ENCODE results near the gene RAPGEF3.

Gene RAPGEF3

DNA sequence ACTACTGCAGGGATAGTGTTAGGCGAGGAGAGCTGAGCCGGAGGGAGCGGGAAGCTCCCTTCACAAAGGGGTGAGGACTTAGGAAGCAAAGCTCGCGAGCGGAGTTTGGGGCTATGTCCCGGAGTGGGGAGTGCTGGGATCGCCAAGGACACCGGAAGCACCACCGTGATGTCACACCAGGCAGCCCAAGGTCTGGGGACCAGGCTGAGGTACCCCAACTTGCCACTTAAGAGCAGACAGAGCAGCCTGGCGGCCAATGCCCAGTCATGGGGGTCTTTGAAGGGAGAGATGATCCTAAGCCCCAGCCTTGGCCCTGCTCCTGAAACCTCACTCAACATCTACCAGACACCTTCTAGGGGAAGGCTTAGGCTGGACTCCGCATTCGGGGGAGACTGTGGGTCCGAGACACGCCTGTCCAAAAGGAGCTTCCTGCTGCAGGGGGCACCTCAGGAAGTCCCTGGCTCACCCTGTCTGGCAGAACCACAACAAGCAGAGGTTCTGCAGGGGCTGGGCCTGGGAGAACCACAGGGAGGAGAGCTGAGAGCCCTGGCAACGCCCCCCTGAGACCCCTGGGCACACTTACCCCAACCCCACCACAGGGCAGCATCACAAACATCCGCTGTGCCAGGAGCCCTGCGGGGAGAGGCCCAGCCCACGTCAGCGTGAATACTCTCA lies 32.1 kb upstream of the RAPGEF3 start:
- FAIRE-seq: no peak

DNA sequence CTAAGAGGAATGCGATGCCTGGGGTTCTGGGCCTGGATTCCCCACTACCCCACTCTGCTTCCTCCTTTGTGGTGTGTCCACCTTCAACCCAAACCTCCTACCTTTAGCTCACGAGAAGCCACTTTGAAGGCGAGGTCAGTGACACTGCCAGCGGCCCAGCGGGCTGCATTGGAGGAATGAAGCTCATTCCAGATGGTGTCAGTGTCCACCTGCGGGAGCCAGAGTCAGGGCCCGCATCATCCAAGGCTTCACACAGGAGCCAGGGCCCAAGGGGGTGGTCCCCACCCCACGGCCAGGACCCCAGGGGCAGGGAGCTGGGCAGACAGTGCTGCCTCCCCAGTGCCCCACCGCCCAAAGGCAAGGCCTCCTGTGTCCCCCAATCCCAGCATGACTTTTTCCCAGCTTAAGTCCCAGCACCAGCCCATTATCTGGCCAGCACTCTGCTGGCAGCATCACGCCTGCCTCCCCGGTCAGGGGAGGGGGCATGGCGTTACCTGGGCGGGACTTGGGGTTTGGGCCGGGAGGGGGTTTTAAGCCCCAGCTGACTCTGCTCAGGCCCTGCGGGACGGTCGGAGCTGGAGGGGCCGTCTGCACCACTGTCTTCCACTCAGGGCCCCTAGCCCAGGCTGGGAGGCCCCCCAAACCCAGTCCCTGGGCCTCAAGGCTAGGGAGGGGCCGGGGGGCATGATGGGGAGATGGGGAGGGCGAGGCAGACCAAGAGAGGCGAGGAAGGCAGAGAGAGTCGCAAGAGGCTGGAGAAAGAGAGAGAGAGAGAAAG lies 31.2 kb upstream of the RAPGEF3 start:
- FAIRE-seq: no peak

DNA sequence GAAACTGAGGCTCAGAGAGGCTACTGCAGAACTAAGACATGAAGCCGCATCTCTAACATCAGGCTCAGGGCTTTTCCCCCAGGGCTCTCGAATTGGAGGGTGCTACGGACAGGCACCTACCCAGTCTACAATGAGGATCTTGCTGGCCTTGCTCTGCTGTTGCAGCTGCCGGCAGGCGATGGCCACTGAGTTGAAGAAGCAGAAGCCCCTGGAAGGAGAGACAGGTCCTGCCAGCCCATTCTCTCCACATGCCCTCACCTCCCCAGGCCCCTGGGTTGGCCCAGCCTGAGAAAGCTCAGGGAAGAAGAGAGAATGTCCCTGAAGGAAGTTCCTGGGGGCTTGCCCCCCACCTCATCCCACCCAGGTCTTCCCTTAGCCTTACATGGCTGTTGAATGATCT lies 30.5 kb upstream of the RAPGEF3 start:
- FAIRE-seq: no peak

DNA sequence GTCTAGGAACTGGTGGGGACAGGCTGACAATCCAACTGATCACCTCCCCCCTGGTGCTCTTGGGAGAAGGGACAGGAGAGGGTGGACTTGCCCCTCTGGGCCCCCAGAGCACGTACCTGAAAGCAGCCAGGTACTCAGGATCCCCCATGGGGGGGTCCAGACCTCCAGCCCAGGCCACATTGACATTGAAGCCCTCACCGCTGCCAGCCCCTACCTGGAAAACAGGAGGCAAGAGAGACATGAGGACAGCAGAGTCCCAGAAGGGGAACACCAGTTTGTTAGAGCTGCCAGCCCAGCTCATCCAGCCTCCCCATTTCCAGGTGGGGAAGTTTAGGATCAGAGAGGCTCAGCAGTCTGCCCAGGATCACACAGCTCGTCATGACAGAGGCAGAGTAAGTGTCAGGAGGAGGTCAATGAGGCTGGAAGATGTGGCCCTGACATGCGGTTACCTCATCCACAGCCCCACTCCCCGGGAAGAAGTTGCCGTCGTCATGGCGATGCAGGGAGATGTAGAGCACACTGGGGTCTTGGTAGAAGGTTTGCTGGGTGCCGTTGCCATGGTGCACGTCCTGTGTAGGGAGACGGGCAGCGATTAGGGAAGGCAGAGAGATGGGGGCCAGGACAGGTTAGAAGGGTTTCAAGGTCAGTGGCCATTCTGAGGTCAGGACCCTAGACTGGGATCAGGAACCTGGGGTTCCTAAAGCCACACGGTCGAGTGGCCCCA lies 29.1 kb upstream of the RAPGEF3 start:
- FAIRE-seq: no peak

DNA sequence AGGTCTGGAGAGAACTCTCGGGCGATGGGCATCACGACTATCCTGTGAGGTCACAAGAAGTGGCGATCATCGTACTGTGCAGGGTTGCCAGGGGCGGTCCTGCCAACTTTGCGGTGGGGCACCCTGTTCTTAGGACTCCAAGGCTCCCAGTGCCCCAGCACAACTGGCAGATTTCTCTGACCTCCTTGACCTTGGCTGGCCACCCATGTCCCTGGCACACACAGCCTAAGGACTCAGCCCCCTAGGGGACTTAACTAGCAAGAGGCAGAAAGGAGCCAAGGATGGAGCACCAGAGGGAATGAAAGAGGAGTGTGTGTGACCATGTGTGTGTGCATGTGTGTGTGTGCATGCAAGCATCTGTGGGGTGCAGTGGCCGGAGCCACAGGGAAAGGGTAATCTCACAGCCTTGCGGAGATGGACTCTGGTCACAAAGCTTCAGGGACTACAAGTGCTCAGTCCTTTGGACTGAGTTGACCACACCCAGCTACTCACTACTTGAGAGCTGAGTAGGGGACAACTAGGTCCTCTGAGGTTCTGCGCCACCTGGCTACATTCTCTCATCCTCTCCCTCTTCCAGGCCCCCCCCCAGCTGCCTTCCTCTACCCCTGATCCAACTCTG lies 28.1 kb upstream of the RAPGEF3 start:
- FAIRE-seq: no peak

DNA sequence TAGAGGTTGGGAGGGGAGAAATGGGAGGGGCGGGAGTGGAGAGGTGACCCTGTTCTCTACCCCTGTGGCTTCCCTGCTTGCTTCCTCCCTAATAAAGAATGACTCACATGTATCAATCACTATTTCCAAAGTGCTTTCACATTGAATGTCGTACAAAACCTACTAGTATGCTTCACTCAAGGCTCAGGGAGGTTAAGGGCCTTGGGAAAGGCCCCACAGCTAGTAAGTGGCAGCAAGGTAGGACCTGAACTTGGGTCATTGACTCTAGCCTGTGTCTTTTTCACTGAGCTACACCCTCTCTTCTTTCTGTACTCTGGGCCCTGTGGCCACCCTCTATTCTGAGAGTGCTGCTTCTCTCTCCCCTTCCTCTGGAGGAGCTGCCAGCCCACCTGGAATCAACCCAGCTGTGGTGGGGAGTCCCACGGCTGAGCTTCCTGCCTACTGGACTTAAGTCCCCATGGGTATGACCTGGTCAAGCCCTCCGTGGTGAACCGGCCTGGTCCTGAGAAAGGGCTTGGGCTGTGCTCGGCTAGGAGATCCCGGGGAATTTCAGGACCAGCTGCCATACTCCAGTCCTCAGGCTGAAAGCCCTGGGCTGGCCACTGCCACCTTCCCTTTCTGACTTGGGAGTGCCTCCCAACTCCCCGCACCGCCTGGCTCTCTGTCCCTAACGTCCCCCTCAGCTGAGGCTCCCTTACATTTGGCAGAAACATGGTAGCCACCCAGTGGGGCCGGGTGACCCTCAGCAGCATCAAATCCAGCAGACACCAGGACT lies 27.4 kb upstream of the RAPGEF3 start:
- no peak for FAIRE-seq

DNA sequence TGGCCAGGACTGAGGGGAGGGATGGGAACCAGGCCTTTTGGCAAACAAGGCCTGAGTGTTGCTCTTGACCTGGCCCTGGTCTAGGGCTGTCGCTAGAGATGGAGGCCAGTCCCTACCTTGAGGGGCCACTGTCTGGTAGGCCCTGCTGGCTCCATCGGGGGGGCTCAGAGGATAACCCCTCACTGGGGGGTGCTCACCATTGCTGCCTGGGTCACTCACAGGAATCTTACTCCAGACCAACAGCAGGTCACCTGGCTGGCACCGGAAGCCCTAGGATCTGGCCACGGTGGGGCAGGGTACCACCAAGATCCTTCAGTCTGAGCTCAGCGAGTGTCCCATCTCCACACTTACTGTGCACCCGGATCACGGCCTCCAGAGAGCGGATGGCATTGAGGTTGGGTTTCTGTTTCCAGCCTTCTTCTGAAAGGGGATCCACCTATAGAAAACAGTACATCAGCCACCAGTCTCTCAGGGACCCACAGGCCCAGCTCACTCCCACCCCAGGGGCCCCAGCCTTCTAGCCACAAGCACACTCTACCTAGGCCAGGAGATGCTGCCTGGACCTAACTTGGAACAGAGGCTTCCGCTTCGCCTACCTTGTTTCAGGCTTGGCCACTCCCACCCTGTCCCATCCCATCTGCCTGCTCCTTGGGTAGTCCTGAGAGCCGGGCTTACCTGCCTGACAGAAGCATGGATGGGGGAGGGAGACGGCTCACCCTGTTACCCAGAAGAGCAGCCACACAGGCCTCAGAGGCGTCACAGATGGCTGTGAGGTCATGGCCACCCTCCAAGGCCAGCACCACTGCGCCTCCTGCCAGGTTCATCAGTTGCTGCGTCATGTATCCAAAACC lies 26.6 kb upstream of the RAPGEF3 start:
- no peak for FAIRE-seq

DNA sequence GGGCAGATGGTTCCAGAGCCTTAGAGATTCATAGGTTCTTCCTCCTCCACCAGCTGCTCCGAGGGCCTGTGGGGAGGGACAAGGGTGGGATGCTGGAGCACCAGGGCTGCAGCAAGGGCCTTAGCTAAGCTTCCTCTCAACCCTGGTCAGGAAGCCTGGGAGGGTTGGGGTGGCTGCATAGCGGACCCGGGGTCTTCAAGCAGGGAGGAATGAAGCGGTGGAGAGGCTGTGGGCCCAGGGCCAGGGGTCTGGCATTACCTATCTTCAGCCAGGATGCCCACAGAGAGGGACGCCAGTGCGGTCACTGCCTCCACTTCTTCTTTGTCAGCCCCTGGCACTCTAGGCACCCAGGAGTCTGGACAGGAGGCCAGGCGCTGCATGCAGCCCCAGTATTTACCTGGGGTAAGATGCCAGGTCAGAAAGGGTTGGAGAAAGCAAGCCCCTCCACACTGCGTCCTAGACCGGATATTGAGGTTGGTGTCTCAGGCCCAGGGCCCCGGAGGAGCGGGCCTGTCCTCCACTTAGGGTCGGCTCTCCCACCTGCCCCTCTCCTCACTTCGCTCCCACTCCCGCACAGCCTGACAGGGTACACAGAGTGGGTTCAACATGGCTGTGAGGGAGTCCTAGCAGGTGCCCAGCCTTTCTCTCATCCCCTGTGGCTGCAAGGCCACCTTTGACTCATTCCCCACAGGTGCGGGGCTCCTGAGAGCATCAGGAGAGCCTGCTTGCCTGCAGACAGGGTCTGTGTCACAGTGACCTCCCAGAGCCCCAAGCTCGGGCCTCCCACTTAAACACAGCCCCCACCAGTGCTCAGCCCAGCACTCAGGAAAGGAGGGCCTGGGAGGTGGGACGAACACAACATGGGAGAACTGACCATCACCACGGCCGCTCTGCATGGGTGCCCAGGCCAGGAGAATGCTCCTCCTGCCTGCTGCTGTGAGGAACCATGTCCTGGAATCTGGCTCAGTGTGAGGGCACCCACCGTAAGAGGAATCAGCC lies 25.4 kb upstream of the RAPGEF3 start:
- FAIRE-seq: no peak

DNA sequence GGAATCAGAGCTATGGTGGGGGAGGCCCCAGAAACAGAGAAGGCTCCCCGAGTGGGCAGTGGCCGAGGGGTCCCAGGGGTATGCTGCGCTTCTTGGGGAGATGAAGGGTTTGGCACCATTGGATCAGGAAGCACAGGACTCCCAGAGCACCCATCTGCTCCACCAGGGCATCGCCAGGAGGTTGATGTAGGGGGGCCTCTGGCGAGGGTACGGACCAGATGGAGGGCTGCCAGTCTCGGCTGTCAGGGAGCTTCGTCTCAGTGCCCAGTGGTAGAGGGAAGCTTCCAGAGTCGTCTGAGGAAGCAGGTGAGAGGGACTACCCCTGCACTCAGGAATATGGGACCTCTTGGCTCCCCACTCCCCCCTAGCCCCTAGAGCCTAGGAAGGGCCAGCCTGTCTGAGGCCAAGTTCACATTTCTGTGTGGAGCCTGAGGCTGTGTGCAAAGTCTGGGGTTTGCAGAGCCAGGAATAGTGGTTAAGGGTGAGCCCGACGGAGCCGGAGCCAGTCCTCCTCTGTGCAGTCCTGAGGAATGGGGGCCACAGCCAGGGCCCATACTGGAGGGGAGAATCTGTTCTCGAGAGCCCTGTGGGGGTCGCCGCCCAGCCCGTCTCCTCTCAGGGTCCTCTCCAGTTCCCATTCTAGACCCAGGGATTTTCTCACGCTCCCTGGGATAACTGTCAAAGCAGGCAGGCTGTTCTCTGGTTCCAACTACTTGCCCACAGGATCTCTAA lies 24.5 kb upstream of the RAPGEF3 start:
- no peak for FAIRE-seq

DNA sequence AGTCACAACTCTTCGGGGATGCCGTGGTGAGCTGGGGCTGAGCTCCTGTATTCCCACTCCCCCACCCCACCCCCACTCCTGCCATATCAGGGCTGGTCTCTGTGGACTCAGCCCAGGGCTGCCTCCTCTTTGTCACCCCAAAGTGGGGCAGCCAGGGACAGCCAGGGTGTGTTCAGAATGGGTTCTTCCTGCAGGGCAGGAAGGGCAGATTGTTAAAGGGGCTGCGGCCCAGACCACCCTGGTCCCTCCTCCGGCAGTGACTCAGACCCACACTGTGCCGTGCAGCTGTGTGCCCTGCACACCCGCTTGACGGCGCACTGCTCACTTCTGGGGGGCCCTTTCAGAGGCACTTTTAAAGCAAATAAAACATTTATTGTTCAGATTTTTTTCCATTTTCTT lies 23.7 kb upstream of the RAPGEF3 start:
- no peak for FAIRE-seq

DNA sequence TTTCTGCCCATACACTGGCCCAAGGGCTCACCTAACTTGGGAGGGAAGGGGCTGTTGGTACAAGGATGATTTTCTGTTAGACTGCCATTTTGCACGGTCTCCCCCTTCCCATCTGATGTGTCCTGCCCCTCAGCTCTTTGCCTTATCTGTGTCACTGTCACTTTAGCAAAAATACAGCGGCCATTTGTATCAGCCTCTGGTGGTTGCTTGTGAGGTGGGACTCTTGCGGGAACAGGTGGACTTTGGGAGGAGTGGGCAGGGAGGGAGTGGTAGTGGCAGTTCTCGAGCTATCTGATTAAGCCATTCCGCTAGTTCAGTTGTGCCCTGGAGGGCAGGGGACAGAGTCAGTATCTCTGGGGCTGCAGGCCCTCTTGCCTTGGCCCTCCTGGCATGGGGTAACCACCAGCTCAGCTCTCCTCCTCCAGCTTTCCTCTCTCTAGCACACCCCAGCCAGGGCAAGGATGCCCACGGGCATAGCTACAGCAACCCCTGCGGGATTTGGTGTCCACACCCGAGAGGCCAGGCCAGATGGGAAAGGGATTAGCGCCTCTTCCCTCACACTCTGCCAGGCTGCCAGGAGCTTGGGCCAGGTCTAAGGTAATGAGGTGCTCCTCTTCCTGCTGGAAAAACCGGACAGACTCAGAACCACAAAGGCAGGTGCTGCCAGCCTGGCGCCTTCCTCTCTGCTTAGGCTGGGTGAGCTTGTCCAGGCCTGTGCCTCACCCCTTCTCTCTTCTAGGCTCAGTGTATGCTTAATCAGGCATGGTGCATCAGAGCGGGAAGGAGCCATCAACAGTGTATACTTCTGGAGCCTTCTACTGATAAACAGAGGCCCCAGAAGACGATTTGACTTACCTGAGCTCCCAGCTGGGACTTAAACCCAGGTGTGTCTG lies 23.0 kb upstream of the RAPGEF3 start:
- no peak for FAIRE-seq

DNA sequence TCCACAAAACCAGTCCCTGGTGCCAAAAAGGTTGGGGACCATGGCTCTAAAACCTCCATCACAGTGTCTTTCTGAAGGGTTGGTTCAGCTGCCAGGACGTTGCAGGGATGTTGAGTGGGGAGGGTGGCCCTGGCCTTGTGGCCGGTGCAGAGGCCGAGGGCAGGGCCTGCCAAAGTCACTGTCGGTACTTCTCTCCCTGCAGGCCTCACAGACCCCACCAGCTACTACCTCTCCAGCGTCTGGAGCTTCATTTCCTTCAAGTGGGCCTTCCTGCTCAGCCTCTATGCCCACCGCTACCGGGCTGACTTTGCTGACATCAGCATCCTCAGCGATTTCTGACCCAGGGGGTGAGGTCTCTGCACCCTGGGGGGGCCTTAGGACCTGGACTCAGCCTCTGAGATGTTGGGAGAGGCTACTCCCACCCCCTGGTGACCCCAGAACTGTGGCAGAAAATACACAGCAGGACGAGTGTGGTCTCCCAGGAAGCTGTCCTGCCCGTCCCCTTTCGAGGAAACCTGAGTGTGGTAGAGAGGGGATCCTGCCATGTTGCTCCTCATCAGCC lies 21.3 kb upstream of the RAPGEF3 start:
- FAIRE-seq: no peak

DNA sequence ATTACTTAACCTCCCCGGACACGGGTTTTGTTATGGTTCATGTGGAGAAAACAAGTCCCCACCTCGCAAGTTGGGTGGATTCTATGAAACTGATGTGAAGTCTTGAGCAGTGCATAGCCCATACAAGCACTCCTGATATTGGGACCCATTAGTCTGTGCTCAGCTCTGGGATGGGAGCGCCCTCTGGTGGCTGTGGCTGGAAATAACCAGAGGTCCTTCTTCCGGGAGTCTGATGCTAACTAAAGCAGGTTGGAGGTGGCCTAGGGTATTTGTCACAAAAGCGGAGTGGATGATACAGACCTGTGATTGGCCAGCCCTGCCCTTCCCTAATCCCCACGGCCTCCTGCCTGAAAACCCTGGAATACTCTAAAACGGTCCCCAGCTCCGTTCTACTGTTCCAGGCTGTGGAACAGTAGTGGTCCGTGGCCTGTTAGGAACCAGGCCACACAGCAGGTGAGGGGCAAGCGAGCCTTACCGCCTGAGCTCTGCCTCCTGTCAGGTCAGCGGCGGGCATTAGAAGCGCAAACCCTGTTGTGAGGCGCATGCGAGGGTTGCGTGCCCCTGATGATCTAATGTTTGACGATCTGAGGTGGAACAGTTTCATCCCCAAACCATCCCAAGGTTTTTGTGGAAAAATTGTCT lies 20.7 kb upstream of the RAPGEF3 start:
- peak; percentile 56 for FAIRE-seq

DNA sequence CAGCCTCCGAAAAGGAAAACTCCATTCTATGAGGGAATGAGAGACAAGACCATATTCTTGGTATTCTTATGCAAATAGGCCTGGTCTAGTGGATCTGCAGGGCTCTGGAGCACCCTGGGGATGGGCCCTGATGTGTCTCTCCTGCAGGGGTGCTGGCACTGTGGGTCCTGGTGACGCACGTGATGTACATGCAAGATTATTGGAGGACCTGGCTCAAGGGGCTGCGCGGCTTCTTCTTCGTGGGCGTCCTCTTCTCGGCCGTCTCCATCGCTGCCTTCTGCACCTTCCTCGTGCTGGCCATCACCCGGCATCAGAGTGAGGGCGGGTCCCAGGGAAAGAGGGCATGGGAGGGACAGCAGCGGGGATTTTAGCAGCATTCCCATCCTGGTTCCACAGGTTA lies 20.2 kb upstream of the RAPGEF3 start:
- FAIRE-seq: no peak

DNA sequence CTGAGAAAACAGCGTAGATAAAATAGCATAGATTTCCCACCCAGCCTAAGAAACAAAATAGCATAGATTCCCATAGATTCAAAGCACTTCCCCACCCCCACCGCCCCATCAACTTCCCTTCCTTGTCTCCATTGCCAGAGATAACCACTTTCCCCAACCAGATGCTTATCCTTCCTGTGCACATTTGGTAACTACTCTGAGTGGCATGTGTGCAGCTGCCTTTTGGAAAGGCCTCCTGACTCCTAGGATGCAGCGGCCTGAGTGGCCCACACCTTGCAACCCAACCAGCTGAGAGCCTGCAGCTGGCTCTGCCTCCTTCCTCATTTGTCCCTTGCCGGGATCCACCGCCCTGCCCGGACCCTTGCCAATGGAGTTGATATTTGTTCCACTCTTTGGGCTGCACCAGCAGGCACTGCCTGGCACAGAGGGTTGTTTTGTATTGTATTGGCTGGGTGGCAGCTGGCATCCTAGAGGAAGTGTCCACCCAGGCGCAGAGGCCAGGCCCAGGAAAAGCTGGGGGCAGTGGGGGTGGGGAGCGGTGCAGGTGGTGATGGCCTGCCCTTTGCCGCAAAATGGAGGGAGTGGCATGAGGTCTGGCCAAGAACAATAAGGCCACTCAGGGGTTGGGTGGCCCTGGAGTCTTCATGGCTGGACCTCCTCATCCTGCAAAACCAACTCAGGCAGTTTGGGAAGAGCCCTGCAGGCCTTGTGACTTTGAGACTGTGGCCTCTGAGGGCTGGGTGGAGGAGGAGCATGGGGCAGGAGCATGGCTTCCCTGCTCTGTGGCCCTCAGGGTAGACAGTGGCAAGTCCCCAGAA lies 19.3 kb upstream of the RAPGEF3 start:
- no peak for FAIRE-seq

DNA sequence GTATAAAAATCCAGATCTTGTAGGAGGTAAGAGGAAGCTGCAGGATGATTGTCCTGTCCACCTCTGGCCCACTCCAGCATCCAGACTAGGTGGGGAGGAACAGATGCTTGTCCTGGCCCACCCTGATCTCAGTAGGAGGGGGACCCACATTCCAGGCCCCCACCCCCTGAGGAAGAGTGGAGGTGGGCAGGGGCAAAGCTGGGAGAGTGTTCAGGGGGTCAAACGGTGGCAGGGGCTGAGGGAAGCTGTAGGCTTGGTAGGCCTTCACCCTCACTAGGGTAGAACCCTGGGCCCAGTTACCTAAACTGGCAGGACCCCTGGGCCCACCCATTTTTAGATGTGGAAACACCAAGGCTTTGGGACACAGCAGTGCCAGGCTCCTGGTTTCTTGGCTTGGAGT lies 18.5 kb upstream of the RAPGEF3 start:
- FAIRE-seq: no peak
